HFF-Myc (cell line): ENCODE results near the gene BSPRY.
"Not testable (repeated sequence)": the region's sequence is repeated elsewhere in the genome, so short reads cannot be mapped to it uniquely, and the experiment has no call there.

ENCODE experiments used
- DNase-seq: peaks from one replicate; pipeline ENCODE4 v3.0.0-alpha.2; 2011; ENCODE audit warnings: low read depth; ENCODE audit errors: extremely low read depth
- H3K4me3 ChIP-seq: replicated peaks from 2 replicates; pipeline ENCODE4 v1.5.1; 2011; ENCODE audit warnings: low read depth, mild to moderate bottlenecking, control low read depth, low read length
- TF ChIP-seq, protein P1 (sequence below): IDR thresholded peaks from 2 replicates; pipeline ENCODE4 v1.5.1; 2012; ENCODE audit warnings: mild to moderate bottlenecking, low read depth, low read length, control low read depth; ENCODE audit errors: missing control alignments

Gene BSPRY

DNA sequence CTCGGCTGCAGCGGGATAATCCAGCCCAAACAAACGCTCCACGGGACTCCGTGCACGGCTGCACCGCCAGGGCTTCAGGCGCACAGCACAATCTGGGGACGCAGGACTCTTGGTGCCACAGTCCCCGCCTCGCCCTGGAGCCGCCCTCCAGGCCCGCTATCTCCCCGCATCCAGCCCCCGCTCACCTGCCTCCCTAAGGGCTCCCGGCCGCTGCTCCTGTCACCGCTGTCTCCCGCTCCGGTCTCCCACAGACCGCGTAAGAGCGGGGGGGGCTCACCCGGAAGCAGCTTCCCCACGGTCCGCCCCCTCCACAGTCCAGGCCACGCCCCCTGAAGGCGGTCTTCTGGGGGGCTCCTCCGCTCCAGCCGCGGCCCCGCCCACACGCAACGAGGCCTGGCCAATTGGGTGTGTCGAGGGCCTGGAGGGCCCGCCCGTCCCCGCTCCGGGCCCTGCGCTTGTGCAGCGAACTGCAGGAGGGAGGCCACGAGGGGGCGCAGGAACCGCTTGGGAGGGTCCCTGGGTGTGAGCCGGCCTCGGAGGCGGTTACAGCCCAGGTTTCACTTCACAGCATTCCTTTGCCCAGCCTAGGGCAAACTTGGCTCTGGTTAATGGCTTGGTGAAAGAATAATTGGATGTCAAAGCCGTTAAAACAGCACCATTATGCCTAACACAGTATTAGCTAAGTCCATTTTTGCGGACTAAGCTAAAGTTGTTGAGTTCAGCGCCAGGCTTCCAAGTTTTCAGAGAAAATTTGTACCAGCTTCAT is 51.9 kb downstream of the BSPRY start, which contains the start of gene ALAD:
ALAD (minus strand) TSS at position 258 of the 766 bp plus-strand sequence. CDS start 7,725 bp downstream, outside the sequence.
- TF ChIP-seq, protein P1, sequence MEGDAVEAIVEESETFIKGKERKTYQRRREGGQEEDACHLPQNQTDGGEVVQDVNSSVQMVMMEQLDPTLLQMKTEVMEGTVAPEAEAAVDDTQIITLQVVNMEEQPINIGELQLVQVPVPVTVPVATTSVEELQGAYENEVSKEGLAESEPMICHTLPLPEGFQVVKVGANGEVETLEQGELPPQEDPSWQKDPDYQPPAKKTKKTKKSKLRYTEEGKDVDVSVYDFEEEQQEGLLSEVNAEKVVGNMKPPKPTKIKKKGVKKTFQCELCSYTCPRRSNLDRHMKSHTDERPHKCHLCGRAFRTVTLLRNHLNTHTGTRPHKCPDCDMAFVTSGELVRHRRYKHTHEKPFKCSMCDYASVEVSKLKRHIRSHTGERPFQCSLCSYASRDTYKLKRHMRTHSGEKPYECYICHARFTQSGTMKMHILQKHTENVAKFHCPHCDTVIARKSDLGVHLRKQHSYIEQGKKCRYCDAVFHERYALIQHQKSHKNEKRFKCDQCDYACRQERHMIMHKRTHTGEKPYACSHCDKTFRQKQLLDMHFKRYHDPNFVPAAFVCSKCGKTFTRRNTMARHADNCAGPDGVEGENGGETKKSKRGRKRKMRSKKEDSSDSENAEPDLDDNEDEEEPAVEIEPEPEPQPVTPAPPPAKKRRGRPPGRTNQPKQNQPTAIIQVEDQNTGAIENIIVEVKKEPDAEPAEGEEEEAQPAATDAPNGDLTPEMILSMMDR = peak; percentile 95
- H3K4me3 ChIP-seq = peak within 1 kb of the TSS; percentile 79
- peak; percentile 80 for DNase-seq

DNA sequence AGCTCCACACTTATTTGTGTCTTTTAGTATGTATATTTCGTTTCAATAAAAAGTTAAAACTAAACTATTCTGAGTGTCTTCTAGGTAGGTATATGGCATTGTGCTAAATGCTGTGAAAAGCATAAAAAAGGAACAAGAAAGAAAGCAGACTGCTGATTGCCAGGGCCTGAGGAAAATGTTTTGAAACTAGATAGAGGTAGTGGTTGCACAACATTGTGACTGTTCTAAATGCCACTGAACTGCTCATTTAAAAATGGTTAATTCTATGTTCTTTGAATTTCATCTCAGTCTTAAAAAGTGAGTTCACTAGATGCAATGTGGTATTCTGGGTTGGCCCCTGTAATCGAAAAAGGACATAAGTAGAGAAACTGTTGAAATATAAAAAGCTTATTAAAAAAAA is 54.3 kb downstream of the BSPRY start:
- no peak overlapping the region for H3K4me3 ChIP-seq
- DNase-seq = no peak
- TF ChIP-seq, protein P1 = no peak

DNA sequence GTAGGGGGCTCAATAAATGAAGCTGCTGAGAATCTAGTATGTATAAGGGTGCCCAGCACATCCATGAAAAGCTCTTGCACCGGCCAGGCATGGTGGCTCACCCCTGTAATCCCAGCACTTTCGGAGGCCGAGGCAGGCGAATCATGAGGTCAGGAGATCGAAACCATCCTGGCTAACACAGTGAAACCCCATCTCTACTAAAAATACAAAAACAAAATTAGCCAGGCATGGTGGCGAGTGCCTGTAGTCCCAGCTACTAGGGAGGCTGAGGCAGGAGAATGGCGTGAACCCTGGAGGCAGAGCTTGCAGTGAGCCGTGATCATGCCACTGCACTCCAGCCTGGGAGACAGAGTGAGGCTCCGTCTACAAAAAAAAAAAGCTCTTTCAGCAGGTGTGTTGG is 57.0 kb downstream of the BSPRY start:
- not testable (repeated sequence) for H3K4me3 ChIP-seq, DNase-seq

DNA sequence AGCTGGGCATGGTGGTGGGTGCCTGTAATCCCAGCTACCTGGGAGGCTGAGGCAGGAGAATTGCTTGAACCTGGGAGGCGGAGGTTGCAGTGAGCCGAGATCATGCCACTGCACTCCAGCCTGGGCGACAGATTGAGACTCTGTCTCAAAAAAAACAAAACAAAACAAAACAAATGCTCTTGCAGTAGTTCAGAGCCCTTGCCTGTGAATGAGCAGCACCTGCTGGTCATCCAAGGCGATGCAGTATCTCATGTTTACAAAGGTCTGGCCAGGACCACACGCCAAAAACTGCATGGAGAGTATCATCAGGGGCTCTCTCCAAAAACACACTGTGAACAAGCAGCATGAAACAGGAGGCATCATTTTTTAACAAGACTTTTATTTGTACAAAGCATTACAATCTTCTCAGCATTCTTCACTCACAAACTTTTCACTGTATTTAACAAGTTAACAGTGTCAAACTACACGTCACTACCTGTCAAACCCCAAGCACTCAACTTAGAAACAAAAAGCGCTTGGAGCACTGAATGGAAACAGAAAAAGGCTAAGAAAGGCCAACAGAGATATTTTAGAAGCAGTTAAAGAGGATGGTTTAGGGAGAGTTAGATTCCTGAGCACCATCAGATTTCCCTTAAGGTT is 57.7 kb downstream of the BSPRY start:
- TF ChIP-seq, protein P1 = peak; percentile 75
- peak; percentile 50 for DNase-seq
- H3K4me3 ChIP-seq = not testable (repeated sequence)

DNA sequence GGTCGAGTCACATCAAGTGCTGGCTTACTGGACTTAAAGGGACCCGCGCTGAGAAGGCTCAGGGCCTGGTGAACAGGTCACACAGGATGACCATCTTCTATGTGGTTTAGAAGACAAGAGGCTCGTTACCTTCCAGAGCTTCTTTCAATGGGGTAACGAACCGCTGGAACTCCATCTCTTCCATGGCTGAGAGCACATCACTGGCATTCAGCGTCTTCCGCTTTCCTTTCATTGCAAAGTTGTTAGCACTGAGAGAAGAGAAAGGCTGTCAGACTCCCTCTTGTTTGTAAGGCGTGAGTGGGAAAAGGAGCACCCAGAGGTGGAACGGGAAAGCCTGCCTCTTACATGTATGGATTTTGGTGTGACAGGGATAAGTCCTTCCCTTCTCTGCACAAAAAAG is 60.1 kb downstream of the BSPRY start:
- H3K4me3 ChIP-seq = peak overlapping the region; percentile 96
- TF ChIP-seq, protein P1 = no peak
- no peak for DNase-seq

DNA sequence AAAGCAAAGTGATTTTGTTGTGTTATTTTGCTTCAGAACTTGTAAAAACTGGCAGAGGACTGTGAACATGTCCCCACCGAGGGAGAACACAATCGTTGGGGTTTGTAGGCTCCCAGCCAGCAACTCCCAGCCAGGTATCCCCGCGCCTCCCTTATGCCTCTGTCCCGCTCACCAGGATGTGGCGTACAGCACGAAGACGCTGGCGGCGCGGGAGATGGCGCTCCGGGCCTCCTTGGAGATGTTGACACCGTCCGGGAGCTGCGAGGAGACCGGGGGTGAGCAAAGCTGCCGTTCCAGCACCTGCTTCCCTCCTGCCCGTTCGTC is 60.5 kb downstream of the BSPRY start:
- peak overlapping the region; percentile 96 for H3K4me3 ChIP-seq
- TF ChIP-seq, protein P1 = no peak
- DNase-seq = no peak

DNA sequence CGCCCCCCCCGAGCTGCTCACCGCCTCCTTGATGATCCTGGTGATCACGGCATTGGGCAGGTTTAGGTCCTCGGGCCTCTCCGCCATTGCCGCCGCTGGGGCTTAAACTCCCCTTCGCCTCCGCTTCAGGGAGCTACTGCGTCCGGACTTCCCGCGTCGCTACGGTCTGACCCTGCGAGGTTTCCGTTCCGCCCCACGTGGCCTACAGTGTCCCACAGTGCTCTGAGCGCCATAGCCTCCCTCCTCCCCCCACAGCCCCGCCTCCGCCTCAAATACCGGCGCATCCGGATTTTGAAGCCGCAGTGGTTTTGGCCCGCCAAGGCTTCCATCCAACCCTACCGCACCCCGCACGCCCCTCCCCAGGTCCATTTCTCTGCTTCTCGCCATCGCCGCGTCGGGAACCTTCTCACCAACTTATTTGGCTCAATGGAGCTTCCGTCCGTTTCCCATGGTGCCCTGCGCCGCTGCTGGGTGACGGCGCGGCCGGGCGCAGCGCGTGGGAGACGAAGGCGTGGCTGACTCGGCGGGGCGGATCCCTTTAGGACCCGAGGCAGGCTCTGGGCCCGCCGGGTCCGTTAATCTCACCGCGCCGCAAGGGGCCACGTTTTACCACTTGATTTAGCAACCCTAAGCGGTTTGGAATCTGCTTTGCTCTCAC is 61.0 kb downstream of the BSPRY start, which contains the start of the genes C9orf43 and POLE3:
C9orf43 (plus strand) TSS at position 541 of the 658 bp plus-strand sequence. CDS start 2,747 bp downstream, outside the sequence.
POLE3 (minus strand) TSS at position 469 of the 658 bp plus-strand sequence; CDS start at position 87, 382 bp downstream.
- TF ChIP-seq, protein P1 = no peak
- peak within 1 kb of the TSS; percentile 96 for H3K4me3 ChIP-seq
- DNase-seq = peak; percentile 87
